Breast epithelium (tissue), 4 donors: ENCODE measurements around the gene FDXACB1. TPM values are rescaled to one million over a fixed set of nuclear protein-coding genes. Genes with fewer than 3 reads are reported as not detected.

Source experiments
- DNase-seq, 2 donors: peaks; one replicate each; pipeline ENCODE4 v3.0.0-alpha.2; 2019; ENCODE audit warnings: low spot score in 2 of 2
- H3K27ac ChIP-seq, 2 donors: fragments of 200-600 bp; sonication (generic) in 1 of 2; one replicate each; pipeline ENCODE4 v1.5.1; 2016 to 2019; ENCODE audit warnings: mild to moderate bottlenecking in 1 of 2
- H3K27me3 ChIP-seq, 2 donors: fragments of 200-600 bp; sonication (generic) in 1 of 2; one replicate each; pipeline versions ENCODE4 v1.5.1 to v1.6.0; 2017 to 2019; ENCODE audit warnings: control low read depth in 1 of 2, mild to moderate bottlenecking in 1 of 2
- H3K36me3 ChIP-seq: fragments of 200-600 bp; one replicate; pipeline ENCODE4 v1.5.1; 2019
- H3K4me1 ChIP-seq, 2 donors: fragments of 200-600 bp; sonication (generic); one replicate each; pipeline ENCODE4 v1.5.1; 2016 to 2019; ENCODE audit warnings: control low read depth in 1 of 2
- H3K4me3 ChIP-seq, 3 donors: fragments of 200-600 bp; sonication (generic); 1 replicate in 2 of 3; 2 replicates in 1 of 3; pipeline ENCODE4 v1.5.1; 2016 to 2019; ENCODE audit warnings: mild to moderate bottlenecking in 3 of 3, moderate library complexity in 2 of 3
- H3K9me3 ChIP-seq, 2 donors: fragments of 200-600 bp; sonication (generic) in 1 of 2; one replicate each; pipeline ENCODE4 v1.5.1; 2016 to 2019; ENCODE audit warnings: control low read depth in 1 of 2
- POLR2A ChIP-seq: fragments of 450-650 bp; IDR thresholded peaks from one replicate; pipeline ENCODE4 v1.6.1; 2016; ENCODE audit warnings: antibody characterized with exemption, mild to moderate bottlenecking, moderate library complexity
- POLR2AphosphoS5 ChIP-seq, 3 donors: sonication (generic); formaldehyde crosslinking; IDR thresholded peaks; one replicate each; pipeline ENCODE4 v1.6.1; 2017; ENCODE audit warnings: antibody characterized with exemption in 3 of 3
- intact Hi-C: fragments of 100-400 bp; cut with DNase I; formaldehyde crosslinking; loops from one replicate; pipeline ENCODE4 v1.15.1; 2023; ENCODE audit warnings: low total_unique reads
- total RNA-seq, 3 donors: library from RNA; depleted of rRNA; stranded (reverse); fragments of >200 nt; gene quantifications; one replicate each; pipeline ENCODE4 v1.1.0, GENCODE V29; 2016
- TF ChIP-seq, protein P1 (sequence below), 3 donors: fragments of 450-650 bp; IDR thresholded peaks; one replicate each; pipeline ENCODE4 v1.5.1; 2016 to 2017; ENCODE audit warnings: antibody characterized with exemption in 3 of 3, mild to moderate bottlenecking in 3 of 3, moderate library complexity in 3 of 3

The FDXACB1 gene
- total RNA-seq, 3 donors from 2014 or later = 1.6 to 3.7 (median 3.3) TPM

DNA sequence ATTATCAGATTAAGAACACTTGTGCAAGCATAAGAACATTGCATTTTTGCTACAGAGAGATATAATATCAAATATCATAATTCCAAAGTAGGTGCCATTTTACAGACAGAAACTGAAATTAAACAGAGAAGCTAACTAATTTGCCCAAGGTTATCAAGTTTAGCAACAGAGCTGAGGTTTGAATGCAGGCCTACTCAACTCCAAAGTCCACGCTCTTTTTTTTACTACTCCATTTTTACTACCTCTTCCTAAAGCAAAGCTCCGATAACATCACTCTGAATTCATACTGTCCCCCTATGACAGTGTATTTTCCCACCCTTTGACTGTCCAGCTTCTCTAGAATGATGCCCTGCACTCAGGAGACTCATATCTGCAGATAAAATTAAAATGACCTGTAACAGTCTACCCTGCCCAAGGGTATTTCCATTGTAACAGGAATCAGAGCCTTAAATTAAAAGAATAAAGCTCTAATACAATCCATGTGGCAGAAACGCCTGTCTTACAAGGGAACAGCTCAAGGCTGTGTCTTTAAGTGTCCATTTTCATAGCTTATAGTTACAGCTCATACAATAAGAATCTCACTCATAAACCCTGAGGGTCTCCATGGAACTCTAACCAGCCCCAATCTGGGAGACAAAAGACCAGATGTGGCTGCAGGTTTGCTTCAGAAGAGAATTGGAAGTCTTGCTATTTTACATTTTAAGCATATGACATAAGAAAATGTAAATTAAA lies 44.4 kb downstream of the FDXACB1 start:
- TF ChIP-seq POLR2A = no peak
- no peak for TF ChIP-seq POLR2AphosphoS5 (IDR thresholded peaks at IDR 0.05)
- TF ChIP-seq, protein P1, sequence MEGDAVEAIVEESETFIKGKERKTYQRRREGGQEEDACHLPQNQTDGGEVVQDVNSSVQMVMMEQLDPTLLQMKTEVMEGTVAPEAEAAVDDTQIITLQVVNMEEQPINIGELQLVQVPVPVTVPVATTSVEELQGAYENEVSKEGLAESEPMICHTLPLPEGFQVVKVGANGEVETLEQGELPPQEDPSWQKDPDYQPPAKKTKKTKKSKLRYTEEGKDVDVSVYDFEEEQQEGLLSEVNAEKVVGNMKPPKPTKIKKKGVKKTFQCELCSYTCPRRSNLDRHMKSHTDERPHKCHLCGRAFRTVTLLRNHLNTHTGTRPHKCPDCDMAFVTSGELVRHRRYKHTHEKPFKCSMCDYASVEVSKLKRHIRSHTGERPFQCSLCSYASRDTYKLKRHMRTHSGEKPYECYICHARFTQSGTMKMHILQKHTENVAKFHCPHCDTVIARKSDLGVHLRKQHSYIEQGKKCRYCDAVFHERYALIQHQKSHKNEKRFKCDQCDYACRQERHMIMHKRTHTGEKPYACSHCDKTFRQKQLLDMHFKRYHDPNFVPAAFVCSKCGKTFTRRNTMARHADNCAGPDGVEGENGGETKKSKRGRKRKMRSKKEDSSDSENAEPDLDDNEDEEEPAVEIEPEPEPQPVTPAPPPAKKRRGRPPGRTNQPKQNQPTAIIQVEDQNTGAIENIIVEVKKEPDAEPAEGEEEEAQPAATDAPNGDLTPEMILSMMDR (IDR thresholded peaks at IDR 0.05) = no peak
- intact Hi-C loops = no loop called here
- no peaks in the 10 kb centered on the region for H3K27me3 ChIP-seq
- no peaks in the 10 kb centered on the region for H3K9me3 ChIP-seq
- no peak overlapping the region for H3K4me3 ChIP-seq
- no peaks in the 10 kb centered on the region for H3K4me1 ChIP-seq
- H3K36me3 ChIP-seq = no peaks in the 10 kb centered on the region
- no peak for DNase-seq
- no peak overlapping the region for H3K27ac ChIP-seq

DNA sequence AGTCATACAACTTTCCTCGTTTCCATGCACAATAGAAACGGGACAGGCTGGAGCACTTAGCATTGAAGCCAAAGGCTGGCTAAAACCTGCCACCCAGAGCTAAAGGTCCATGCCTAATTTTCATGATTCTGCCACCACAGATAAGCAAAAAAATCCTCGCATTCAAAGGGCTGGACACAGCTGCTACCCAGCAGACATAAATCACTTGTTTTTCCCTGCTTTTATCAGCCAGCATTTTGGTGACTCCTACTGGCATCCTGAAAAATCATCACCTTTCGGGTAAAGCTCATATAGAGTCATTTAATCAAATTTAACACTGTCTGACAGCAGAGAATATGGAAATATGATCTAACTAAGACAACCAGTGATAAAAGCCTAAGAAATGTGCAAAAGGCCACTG lies 45.4 kb downstream of the FDXACB1 start:
- Histone ChIP-seq H3K27me3 (no peaks in the 10 kb centered on the region), H3K36me3 (no peaks in the 10 kb centered on the region), H3K4me1 (no peaks in the 10 kb centered on the region), H3K4me3 (no peak overlapping the region), H3K27ac (no peak overlapping the region), H3K9me3 (no peaks in the 10 kb centered on the region)
- DNase-seq = no peak
- TF ChIP-seq POLR2AphosphoS5 (IDR thresholded peaks at IDR 0.05) (no peak), POLR2A (no peak)
- TF ChIP-seq, protein P1 (IDR thresholded peaks at IDR 0.05) = no peak
- intact Hi-C loops = no loop called here

DNA sequence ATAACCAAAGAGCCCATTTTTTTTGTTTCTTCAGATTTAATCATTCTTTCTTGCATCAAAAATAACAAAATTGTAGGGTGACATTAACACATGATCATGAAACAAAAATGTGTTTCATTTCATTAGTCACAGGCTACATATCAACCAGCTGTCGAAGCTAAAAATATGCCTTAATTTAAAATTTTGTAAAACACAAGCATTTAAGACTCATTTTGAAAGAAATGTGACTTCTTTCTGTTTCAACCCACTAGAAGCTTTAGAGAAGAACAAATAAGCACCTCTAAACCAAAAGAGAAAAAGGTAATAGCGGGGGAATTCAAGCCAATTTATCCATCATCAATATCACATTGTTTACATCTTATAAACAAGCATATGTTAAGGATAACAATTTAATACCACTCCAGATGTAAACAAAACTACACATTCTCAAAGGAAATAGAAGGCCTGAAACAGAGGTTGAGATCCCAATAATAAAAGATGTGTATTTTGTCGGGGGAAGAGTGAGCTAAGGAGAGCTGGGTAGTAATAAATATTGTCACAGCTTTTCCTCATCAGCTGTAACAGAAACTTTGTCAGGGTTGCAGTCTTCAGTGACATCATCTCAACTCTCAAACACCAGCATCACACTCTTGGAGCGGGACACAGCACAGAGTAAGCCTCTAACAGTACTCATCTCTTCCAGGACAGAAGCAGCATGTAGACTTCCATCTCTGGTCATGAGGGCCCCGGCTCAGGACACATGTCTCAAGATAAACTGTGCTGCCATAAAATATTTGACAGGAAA lies 49.6 kb downstream of the FDXACB1 start:
- Histone ChIP-seq H3K4me1 (no peaks in the 10 kb centered on the region), H3K27ac (no peak overlapping the region), H3K4me3 (no peak overlapping the region), H3K9me3 (no peaks in the 10 kb centered on the region), H3K27me3 (no peaks in the 10 kb centered on the region), H3K36me3 (no peaks in the 10 kb centered on the region)
- intact Hi-C loops = no loop called here
- DNase-seq = no peak
- no peak for TF ChIP-seq POLR2A
- TF ChIP-seq, protein P1 (IDR thresholded peaks at IDR 0.05) = no peak
- no peak for TF ChIP-seq POLR2AphosphoS5 (IDR thresholded peaks at IDR 0.05)

DNA sequence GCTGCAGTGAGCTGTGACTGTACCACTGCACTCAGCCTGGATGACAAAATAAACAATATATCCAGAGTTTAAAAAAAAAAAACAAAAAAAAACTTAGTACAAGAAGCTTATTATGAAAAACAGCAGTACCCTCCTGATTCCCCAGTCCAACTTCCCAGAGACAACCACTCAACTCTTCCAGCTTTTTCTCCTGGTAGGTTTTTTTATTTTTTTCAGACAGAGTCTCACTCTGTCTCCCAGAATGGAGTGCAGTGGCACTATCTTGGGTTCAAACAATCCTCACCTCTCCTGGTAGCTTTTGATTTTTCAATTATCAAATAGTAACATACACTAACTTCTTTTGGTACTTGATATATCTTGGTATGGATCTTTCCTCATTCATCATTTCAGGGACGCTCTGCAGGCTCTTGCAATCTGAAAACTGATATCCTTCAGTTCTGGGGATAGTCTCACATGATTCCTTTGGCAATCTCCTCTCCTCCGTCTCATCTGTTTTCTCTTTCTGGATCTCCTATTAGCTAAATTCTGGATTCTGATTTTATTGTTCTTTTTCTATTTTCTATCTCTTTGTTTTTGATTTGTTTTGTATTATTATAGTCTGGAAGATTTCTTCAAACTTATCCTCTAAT lies 52.5 kb downstream of the FDXACB1 start:
- DNase-seq = no peak
- H3K27me3 ChIP-seq = no peaks in the 10 kb centered on the region
- intact Hi-C loops = no loop called here

More for the DNA sequence above, 52.5 kb downstream of the FDXACB1 start:
- Histone ChIP-seq H3K9me3 (no peaks in the 10 kb centered on the region), H3K36me3 (no peaks in the 10 kb centered on the region), H3K4me1 (no peaks in the 10 kb centered on the region), H3K27ac (no peak overlapping the region), H3K4me3 (no peak overlapping the region)
- TF ChIP-seq POLR2A (no peak), POLR2AphosphoS5 (IDR thresholded peaks at IDR 0.05) (no peak)
- TF ChIP-seq, protein P1 (IDR thresholded peaks at IDR 0.05) = no peak

Other genes starting within 250 kb of the FDXACB1 start
- gene PPP2R1B, start 112.8 kb downstream of the FDXACB1 start, total RNA-seq = 10 to 100 TPM; 32.0 to 35.3 (median 34.7) TPM
- gene ALG9, start 7.6 kb downstream of the FDXACB1 start, total RNA-seq = 10 to 100 TPM; 31.8 to 46.2 (median 43.9) TPM
- 10 to 100 TPM; 29.6 to 35.1 (median 31.2) TPM for gene CFAP68, start 376 bp upstream of the FDXACB1 start, total RNA-seq
- 100 to 1,000 TPM; 132 to 299 (median 271) TPM for gene CRYAB, start 32.6 kb upstream of the FDXACB1 start, total RNA-seq
- 1 to 10 TPM in 2 of 3 donors, under 1 TPM in 1; 0.98 to 2.1 (median 1.2) TPM for gene HSPB2, start 33.6 kb upstream of the FDXACB1 start, total RNA-seq
- 10 to 100 TPM in 2 of 3 donors, 1 to 10 TPM in 1; 7.5 to 40.5 (median 19.0) TPM for gene C11orf52, start 39.7 kb upstream of the FDXACB1 start, total RNA-seq
- gene DIXDC1, start 58.2 kb upstream of the FDXACB1 start, total RNA-seq = 10 to 100 TPM; 38.9 to 53.9 (median 45.2) TPM
- 10 to 100 TPM; 26.9 to 30.9 (median 27.5) TPM for gene DLAT, start 146.2 kb upstream of the FDXACB1 start, total RNA-seq
- gene PIH1D2, start 194.9 kb upstream of the FDXACB1 start, total RNA-seq = 1 to 10 TPM; 1.3 to 5.4 (median 3.3) TPM
- gene NKAPD1, start 195.1 kb upstream of the FDXACB1 start, total RNA-seq = 10 to 100 TPM; 13.1 to 16.1 (median 14.7) TPM
- gene TIMM8B, start 207.6 kb upstream of the FDXACB1 start, total RNA-seq = 10 to 100 TPM; 31.9 to 48.8 (median 40.5) TPM
- 100 to 1,000 TPM; 108 to 122 (median 109) TPM for gene SDHD, start 207.7 kb upstream of the FDXACB1 start, total RNA-seq